ENCODE data around the gene EIF4EBP2. TPM values are rescaled to one million over a fixed set of nuclear protein-coding genes. Genes with fewer than 3 reads are reported as not detected.

Gene EIF4EBP2
- total RNA-seq, 1 experiment from 2014 or later, result 36.7 TPM

GRCh38 chr10:70433581-70434280, 29.8 kb downstream of the EIF4EBP2 start:
- no peak overlapping the region for H3K4me3 ChIP-seq (replicated peaks in 1 of 2; ENCODE audit: low read depth in 1 of 2, low read length in 2 of 2)
- H4K20me1 ChIP-seq (ENCODE audit: insufficient read depth), result no peaks in the 10 kb centered on the region
- no peaks in the 10 kb centered on the region for H3K9me2 ChIP-seq (ENCODE audit: insufficient read depth)
- ChIA-PET POLR2A (no interaction called here), CTCF (interaction anchor here (0.6 to 1.1 kb wide), 2 partner anchors 211 to 212 kb away, joined by 3 to 7 read pairs; no protein-coding TSS in a partner anchor), RAD21 (ENCODE audit: low non-redundant PET in 1 of 2, low total read pairs in 2 of 2, uncharacterized antibody in 2 of 2, unreplicated experiment in 2 of 2) (no interaction called here)
- BruUV-seq (replicated peaks), result no TSS peak
- H3K79me2 ChIP-seq (ENCODE audit: insufficient read depth, low read length), result no peaks in the 10 kb centered on the region
- no peak overlapping the region for H3K9ac ChIP-seq (ENCODE audit: low read length)
- H3K27ac ChIP-seq (ENCODE audit: low read depth, low read length), result no peak overlapping the region
- intact Hi-C loops (cut with micrococcal nuclease), result no loop called here
- TF ChIP-seq RAD21 (IDR thresholded peaks at IDR 0.05; ENCODE audit: low read depth) (no peak), ELF1 (IDR thresholded peaks at IDR 0.05; ENCODE audit: borderline replicate concordance, low read depth) (no peak), SP1 (IDR thresholded peaks at IDR 0.05; ENCODE audit: low read depth) (no peak), EGR1 (IDR thresholded peaks at IDR 0.05; ENCODE audit: low read depth) (no peak), FOSL1 (IDR thresholded peaks at IDR 0.05; ENCODE audit: low read depth) (no peak), EZH2 (IDR thresholded peaks at IDR 0.05) (no peak)
- H3K9me3 ChIP-seq (ENCODE audit: control insufficient read depth in 1 of 2, insufficient read depth in 1 of 2, low read depth in 1 of 2, low read length in 2 of 2), result no peaks in the 10 kb centered on the region
- DNase-seq (ENCODE audit: low read depth, low spot score) (no peak), ATAC-seq (no peak)
- H2AFZ ChIP-seq (ENCODE audit: low read depth, low read length, poor library complexity, severe bottlenecking), result no peak overlapping the region
- H3K27me3 ChIP-seq (ENCODE audit: insufficient read depth, low read length), result no peaks in the 10 kb centered on the region
- peaks cover 0 to 6% of the 10 kb centered on the region in 2 experiments; a peak in 1 of 4 replicates for H3K4me1 ChIP-seq (ENCODE audit: control insufficient read depth in 1 of 2, insufficient read depth in 2 of 2, low read length in 2 of 2)
- H3K36me3 ChIP-seq (ENCODE audit: control insufficient read depth in 1 of 2, insufficient read depth in 2 of 2, low read length in 2 of 2), result no peaks in the 10 kb centered on the region; a peak in 2 of 4 replicates
- H3K4me2 ChIP-seq (ENCODE audit: low read length), result no peak overlapping the region

GRCh38 chr10:70435241-70436085, 31.5 kb downstream of the EIF4EBP2 start:
- H3K9ac ChIP-seq (ENCODE audit: low read length), result no peak overlapping the region
- ATAC-seq, result no peak
- H3K9me3 ChIP-seq (ENCODE audit: control insufficient read depth in 1 of 2, insufficient read depth in 1 of 2, low read depth in 1 of 2, low read length in 2 of 2), result no peaks in the 10 kb centered on the region
- H3K27ac ChIP-seq (ENCODE audit: low read depth, low read length), result no peak overlapping the region
- H3K36me3 ChIP-seq (ENCODE audit: control insufficient read depth in 1 of 2, insufficient read depth in 2 of 2, low read length in 2 of 2), result no peaks in the 10 kb centered on the region
- ChIA-PET CTCF (no interaction called here), POLR2A (no interaction called here), RAD21 (ENCODE audit: low non-redundant PET in 1 of 2, low total read pairs in 2 of 2, uncharacterized antibody in 2 of 2, unreplicated experiment in 2 of 2) (no interaction called here)
- no peak overlapping the region for H3K4me3 ChIP-seq (replicated peaks in 1 of 2; ENCODE audit: low read depth in 1 of 2, low read length in 2 of 2)
- intact Hi-C loops (cut with micrococcal nuclease), result no loop called here
- H4K20me1 ChIP-seq (ENCODE audit: insufficient read depth), result no peaks in the 10 kb centered on the region
- no peaks in the 10 kb centered on the region for H3K27me3 ChIP-seq (ENCODE audit: insufficient read depth, low read length)
- no peak overlapping the region for H2AFZ ChIP-seq (ENCODE audit: low read depth, low read length, poor library complexity, severe bottlenecking)
- no peaks in the 10 kb centered on the region for H3K79me2 ChIP-seq (ENCODE audit: insufficient read depth, low read length)
- H3K9me2 ChIP-seq (ENCODE audit: insufficient read depth), result no peaks in the 10 kb centered on the region
- peaks cover 0 to 6% of the 10 kb centered on the region in 2 experiments; a peak in 1 of 4 replicates for H3K4me1 ChIP-seq (ENCODE audit: control insufficient read depth in 1 of 2, insufficient read depth in 2 of 2, low read length in 2 of 2)
- no TSS peak for BruUV-seq (replicated peaks)
- no peak for DNase-seq (ENCODE audit: low read depth, low spot score)
- H3K4me2 ChIP-seq (ENCODE audit: low read length), result no peak overlapping the region
- TF ChIP-seq POLR2A (IDR thresholded peaks at IDR 0.05; ENCODE audit: borderline replicate concordance, extremely low read depth, insufficient read depth, insufficient read length), result no peak
- no peak for TF ChIP-seq TCF7L2 (IDR thresholded peaks at IDR 0.05; ENCODE audit: borderline replicate concordance, extremely low read depth, insufficient read depth, insufficient read length)
- TF ChIP-seq SP1 (IDR thresholded peaks at IDR 0.05; ENCODE audit: low read depth), result no peak
- no peak for TF ChIP-seq SRF (IDR thresholded peaks at IDR 0.05; ENCODE audit: low read depth)
- TF ChIP-seq EGR1 (IDR thresholded peaks at IDR 0.05; ENCODE audit: low read depth), result no peak
- TF ChIP-seq, protein P1, sequence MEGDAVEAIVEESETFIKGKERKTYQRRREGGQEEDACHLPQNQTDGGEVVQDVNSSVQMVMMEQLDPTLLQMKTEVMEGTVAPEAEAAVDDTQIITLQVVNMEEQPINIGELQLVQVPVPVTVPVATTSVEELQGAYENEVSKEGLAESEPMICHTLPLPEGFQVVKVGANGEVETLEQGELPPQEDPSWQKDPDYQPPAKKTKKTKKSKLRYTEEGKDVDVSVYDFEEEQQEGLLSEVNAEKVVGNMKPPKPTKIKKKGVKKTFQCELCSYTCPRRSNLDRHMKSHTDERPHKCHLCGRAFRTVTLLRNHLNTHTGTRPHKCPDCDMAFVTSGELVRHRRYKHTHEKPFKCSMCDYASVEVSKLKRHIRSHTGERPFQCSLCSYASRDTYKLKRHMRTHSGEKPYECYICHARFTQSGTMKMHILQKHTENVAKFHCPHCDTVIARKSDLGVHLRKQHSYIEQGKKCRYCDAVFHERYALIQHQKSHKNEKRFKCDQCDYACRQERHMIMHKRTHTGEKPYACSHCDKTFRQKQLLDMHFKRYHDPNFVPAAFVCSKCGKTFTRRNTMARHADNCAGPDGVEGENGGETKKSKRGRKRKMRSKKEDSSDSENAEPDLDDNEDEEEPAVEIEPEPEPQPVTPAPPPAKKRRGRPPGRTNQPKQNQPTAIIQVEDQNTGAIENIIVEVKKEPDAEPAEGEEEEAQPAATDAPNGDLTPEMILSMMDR (IDR thresholded peaks at IDR 0.05 in 2 of 3, conservative IDR thresholded peaks at IDR 0.05 in 1 of 3; ENCODE audit: borderline replicate concordance in 1 of 3, insufficient read depth in 1 of 3, low read depth in 2 of 3, low read length in 2 of 3), result no peak
- TF ChIP-seq SIN3A (IDR thresholded peaks at IDR 0.05; ENCODE audit: low read depth), result no peak
- no peak for TF ChIP-seq EZH2 (IDR thresholded peaks at IDR 0.05)
- TF ChIP-seq, protein P2, sequence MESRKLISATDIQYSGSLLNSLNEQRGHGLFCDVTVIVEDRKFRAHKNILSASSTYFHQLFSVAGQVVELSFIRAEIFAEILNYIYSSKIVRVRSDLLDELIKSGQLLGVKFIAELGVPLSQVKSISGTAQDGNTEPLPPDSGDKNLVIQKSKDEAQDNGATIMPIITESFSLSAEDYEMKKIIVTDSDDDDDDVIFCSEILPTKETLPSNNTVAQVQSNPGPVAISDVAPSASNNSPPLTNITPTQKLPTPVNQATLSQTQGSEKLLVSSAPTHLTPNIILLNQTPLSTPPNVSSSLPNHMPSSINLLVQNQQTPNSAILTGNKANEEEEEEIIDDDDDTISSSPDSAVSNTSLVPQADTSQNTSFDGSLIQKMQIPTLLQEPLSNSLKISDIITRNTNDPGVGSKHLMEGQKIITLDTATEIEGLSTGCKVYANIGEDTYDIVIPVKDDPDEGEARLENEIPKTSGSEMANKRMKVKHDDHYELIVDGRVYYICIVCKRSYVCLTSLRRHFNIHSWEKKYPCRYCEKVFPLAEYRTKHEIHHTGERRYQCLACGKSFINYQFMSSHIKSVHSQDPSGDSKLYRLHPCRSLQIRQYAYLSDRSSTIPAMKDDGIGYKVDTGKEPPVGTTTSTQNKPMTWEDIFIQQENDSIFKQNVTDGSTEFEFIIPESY (IDR thresholded peaks at IDR 0.05; ENCODE audit: extremely low read depth, insufficient replicate concordance, low read length), result no peak

All from HCT116 (cell line).